ENCODE data around the gene OR52N2.

OR52N2 gene

DNA sequence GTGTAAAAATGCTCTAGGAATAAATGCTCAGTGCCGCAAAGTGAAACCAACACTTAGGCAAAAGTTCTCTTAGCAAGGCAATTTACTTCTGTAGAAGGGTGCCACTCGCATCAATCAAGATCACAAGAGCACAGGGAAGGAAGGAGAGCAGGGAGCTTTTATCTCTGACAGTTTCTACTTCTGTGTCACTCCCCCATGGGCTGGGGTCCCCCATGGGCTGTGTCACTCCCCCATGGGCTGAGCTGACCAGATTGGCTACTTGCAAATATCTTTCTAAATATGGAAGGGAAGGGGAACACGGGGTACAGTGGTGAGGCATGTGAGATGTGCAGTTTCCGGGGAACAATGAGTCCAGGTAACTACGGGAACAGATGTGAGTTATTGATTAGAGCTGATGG, 397 bp downstream of the OR52N2 start:
- TF ChIP-seq, protein P1, sequence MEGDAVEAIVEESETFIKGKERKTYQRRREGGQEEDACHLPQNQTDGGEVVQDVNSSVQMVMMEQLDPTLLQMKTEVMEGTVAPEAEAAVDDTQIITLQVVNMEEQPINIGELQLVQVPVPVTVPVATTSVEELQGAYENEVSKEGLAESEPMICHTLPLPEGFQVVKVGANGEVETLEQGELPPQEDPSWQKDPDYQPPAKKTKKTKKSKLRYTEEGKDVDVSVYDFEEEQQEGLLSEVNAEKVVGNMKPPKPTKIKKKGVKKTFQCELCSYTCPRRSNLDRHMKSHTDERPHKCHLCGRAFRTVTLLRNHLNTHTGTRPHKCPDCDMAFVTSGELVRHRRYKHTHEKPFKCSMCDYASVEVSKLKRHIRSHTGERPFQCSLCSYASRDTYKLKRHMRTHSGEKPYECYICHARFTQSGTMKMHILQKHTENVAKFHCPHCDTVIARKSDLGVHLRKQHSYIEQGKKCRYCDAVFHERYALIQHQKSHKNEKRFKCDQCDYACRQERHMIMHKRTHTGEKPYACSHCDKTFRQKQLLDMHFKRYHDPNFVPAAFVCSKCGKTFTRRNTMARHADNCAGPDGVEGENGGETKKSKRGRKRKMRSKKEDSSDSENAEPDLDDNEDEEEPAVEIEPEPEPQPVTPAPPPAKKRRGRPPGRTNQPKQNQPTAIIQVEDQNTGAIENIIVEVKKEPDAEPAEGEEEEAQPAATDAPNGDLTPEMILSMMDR (IDR thresholded peaks at IDR 0.05; ENCODE audit: borderline replicate concordance, insufficient read depth, low read depth, low read length), result no peak
- peak overlapping the region; percentile 58 for H3K4me3 ChIP-seq (ENCODE audit: low read depth, low read length)

- H3K4me3 ChIP-seq (ENCODE audit: low read depth, low read length), result no peak overlapping the region
- TF ChIP-seq, protein P1 (IDR thresholded peaks at IDR 0.05; ENCODE audit: borderline replicate concordance, insufficient read depth, low read depth, low read length), result no peak
Measured at GRCh38 chr11:5809905-5810795, 1.4 kb downstream of the OR52N2 start.

DNA sequence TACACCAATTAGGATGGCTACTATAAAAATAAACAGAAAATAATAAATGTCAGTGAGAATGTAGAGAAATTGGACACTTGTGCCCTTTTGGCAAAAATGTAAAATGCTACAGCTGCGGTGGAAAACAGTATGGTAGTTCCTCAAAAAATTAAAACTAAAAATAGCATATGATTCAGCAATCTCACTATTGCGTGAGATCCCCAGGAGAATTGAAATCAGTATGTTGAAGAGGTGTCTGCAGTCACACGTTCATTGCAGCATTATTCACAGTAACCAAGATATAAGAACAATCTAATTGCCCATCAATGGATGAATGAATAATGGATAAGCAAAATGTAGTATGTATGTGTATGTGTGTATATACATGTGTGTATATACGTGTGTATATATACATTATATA, 6.8 kb downstream of the OR52N2 start:
- no peak overlapping the region for H3K4me3 ChIP-seq (ENCODE audit: low read depth, low read length)
- TF ChIP-seq, protein P1 (IDR thresholded peaks at IDR 0.05; ENCODE audit: borderline replicate concordance, insufficient read depth, low read depth, low read length), result no peak

GRCh38 chr11:5818245-5818886, 9.6 kb downstream of the OR52N2 start:
- TF ChIP-seq, protein P1 (IDR thresholded peaks at IDR 0.05; ENCODE audit: borderline replicate concordance, insufficient read depth, low read depth, low read length), result no peak
- H3K4me3 ChIP-seq (ENCODE audit: low read depth, low read length), result no peak overlapping the region

DNA sequence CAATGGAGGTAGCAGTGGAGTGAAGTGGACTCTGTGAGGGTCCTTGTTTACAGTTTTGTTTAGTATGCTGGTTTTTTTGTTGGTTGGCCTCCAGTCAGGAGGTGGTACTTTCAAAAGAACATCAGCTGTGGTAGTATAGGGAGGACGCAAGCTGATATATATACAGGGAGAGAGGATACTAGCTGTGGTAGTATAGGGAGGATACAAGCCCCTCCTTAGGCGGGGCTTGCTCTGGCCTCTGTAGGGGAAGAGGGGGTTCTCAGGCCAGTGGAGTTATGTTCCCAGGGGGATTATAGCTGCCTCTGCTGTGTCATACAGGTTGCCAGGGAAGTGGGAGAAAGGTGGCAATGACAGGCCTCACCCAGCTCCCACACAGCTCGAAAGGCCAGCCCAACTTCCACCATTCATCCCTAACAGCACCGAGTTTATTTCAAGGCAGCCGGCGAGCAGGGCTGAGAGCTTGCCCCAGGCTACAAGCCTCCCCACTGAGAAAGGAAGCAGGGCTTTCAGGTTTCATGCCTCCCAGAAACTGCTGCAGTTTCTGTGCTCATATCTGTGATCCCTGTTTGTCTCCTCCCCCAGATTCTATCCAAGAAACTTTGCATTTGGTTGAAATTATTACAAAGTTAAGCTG, 22.6 kb downstream of the OR52N2 start:
- TF ChIP-seq, protein P1 (IDR thresholded peaks at IDR 0.05; ENCODE audit: borderline replicate concordance, insufficient read depth, low read depth, low read length), result no peak
- H3K4me3 ChIP-seq (ENCODE audit: low read depth, low read length), result no peak overlapping the region

DNA sequence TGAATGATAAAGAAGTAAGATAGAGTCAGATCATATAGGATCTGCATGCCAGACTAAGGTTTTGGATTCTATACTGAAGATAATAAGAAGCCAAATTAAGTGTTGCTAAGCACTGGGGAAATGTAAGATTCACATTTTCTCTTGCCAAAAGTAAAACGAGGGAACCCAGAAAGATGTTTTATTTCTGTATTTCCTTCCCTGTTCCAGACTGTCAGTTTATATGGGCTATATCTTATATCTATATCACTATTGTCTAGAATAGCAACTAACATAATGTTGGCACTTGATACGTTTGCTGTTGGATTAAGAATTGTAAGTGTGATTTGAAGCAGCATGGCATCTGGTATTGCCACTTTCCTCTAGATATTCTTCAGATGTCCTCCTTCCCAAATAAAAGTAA, 24.7 kb downstream of the OR52N2 start:
- TF ChIP-seq, protein P1 (IDR thresholded peaks at IDR 0.05; ENCODE audit: borderline replicate concordance, insufficient read depth, low read depth, low read length), result no peak
- H3K4me3 ChIP-seq (ENCODE audit: low read depth, low read length), result no peak overlapping the region
